HG02981 (cell line): ENCODE data around the gene APBB2.

Experiments used
- ATAC-seq: cut with Tn5 transposase; IDR thresholded peaks from one replicate; pipeline ENCODE4 v1.9.1; 2021; ENCODE audit warnings: mild to moderate bottlenecking, moderate library complexity; ENCODE audit not compliant: unreplicated experiment

APBB2 gene

GRCh38 chr4:41110050-41110449 lies 104.3 kb downstream of the APBB2 start:
- ATAC-seq: no peak

- ATAC-seq: no peak
Observed at GRCh38 chr4:41108481-41108880, 105.9 kb downstream of the APBB2 start.

GRCh38 chr4:41106694-41107419 lies 107.5 kb downstream of the APBB2 start:
- no peak for ATAC-seq

GRCh38 chr4:41106081-41106480 lies 108.3 kb downstream of the APBB2 start:
- ATAC-seq: no peak

GRCh38 chr4:41104155-41104554 lies 110.2 kb downstream of the APBB2 start:
- no peak for ATAC-seq

- ATAC-seq: no peak
Observed at GRCh38 chr4:41103657-41104056, 110.7 kb downstream of the APBB2 start.

GRCh38 chr4:41102414-41103092 lies 111.8 kb downstream of the APBB2 start:
- no peak for ATAC-seq

- ATAC-seq: no peak
Observed at GRCh38 chr4:41098093-41099048, 116.0 kb downstream of the APBB2 start.

GRCh38 chr4:41095973-41096372 lies 118.4 kb downstream of the APBB2 start:
- ATAC-seq: no peak

- no peak for ATAC-seq
Observed at GRCh38 chr4:41095192-41095872, 119.0 kb downstream of the APBB2 start.

GRCh38 chr4:41092128-41092527 lies 122.2 kb downstream of the APBB2 start:
- ATAC-seq: no peak

- no peak for ATAC-seq
Observed at GRCh38 chr4:41081847-41082246, 132.5 kb downstream of the APBB2 start.

- ATAC-seq: no peak
Observed at GRCh38 chr4:41080976-41081375, 133.4 kb downstream of the APBB2 start.

- ATAC-seq: no peak
Observed at GRCh38 chr4:41079881-41080560, 134.3 kb downstream of the APBB2 start.

- no peak for ATAC-seq
Observed at GRCh38 chr4:41077628-41078027, 136.7 kb downstream of the APBB2 start.

GRCh38 chr4:41076481-41076880 lies 137.9 kb downstream of the APBB2 start:
- ATAC-seq: no peak

GRCh38 chr4:41074215-41074614 lies 140.1 kb downstream of the APBB2 start:
- no peak for ATAC-seq

GRCh38 chr4:41072021-41072777 lies 142.1 kb downstream of the APBB2 start:
- no peak for ATAC-seq

- ATAC-seq: no peak
Observed at GRCh38 chr4:41070516-41071281, 143.6 kb downstream of the APBB2 start.
